Caco-2 (cell line): ENCODE measurements around the gene GPSM1. TPM values are rescaled to one million over a fixed set of nuclear protein-coding genes. Genes with fewer than 3 reads are reported as not detected.

ENCODE experiments used
- BruUV-seq: library from RNA; stranded (reverse); fragments of 400-500 nt; replicated peaks from 2 replicates; lab custom pipeline; 2021; lab: Mats Ljungman, UMichigan
- CTCF ChIA-PET: fragments of 300-600 bp; sonication (Branson Sonifier 250); formaldehyde crosslinking; loops from one replicate; lab custom pipeline; 2022; ENCODE audit warnings: antibody characterized with exemption; lab: Charles Lee
- POLR2A ChIA-PET: fragments of 300-600 bp; sonication (Branson Sonifier 250); formaldehyde crosslinking; loops from one replicate; lab custom pipeline; 2022; ENCODE audit warnings: antibody characterized with exemption; lab: Charles Lee
- DNase-seq, 2 experiments: peaks; one replicate each; pipeline versions ENCODE4 v3.0.0 to v3.0.0-alpha.2; 2020 to 2022
- H3K27me3 ChIP-seq: replicated peaks from 2 replicates; pipeline ENCODE4 v1.6.0; 2011; ENCODE audit warnings: low read length; ENCODE audit not compliant: control insufficient read depth, insufficient read depth
- H3K36me3 ChIP-seq: 2 replicates; pipeline ENCODE4 v1.5.1; 2011; ENCODE audit warnings: low read length; ENCODE audit not compliant: control insufficient read depth, insufficient read depth
- H3K4me1 ChIP-seq: fragments of 250-450 bp; sonication (Bioruptor Pico); 2 replicates; pipeline ENCODE4 v1.5.1; 2020; ENCODE audit warnings: mild to moderate bottlenecking
- H3K4me3 ChIP-seq: 2 replicates; pipeline ENCODE4 v1.5.1; 2011; ENCODE audit warnings: low read depth, mild to moderate bottlenecking, control low read depth, low read length
- H3K9me3 ChIP-seq: fragments of 250-450 bp; sonication (Bioruptor Pico); 2 replicates; pipeline ENCODE4 v1.5.1; 2020; ENCODE audit warnings: mild to moderate bottlenecking, moderate library complexity
- H3K27ac Mint-ChIP-seq: one replicate; pipeline ENCODE4 v1.8.0; 2022; ENCODE audit warnings: mixed read lengths; ENCODE audit not compliant: unreplicated experiment
- H3K27me3 Mint-ChIP-seq: one replicate; pipeline ENCODE4 v1.8.0; 2022; ENCODE audit warnings: mixed read lengths; ENCODE audit not compliant: insufficient read depth, unreplicated experiment
- H3K36me3 Mint-ChIP-seq: one replicate; pipeline ENCODE4 v1.8.0; 2022; ENCODE audit warnings: mild to moderate bottlenecking, mixed read lengths; ENCODE audit not compliant: insufficient read depth, unreplicated experiment
- H3K4me1 Mint-ChIP-seq: one replicate; pipeline ENCODE4 v1.8.0; 2022; ENCODE audit warnings: low read depth, mixed read lengths; ENCODE audit not compliant: unreplicated experiment
- H3K4me3 Mint-ChIP-seq: one replicate; pipeline ENCODE4 v1.8.0; 2022; ENCODE audit warnings: mild to moderate bottlenecking, moderate library complexity, mixed read lengths; ENCODE audit not compliant: unreplicated experiment
- H3K9me3 Mint-ChIP-seq: one replicate; pipeline ENCODE4 v1.8.0; 2022; ENCODE audit warnings: mixed read lengths; ENCODE audit not compliant: unreplicated experiment
- CTCF ChIP-seq, 2 experiments: fragments of 200-600 bp in 1 of 2; IDR thresholded peaks; 1 replicate in 1 of 2; 2 replicates in 1 of 2; pipeline versions ENCODE4 v1.5.1 to v1.8.0; 2011 to 2022; ENCODE audit warnings: antibody characterized with exemption in 1 of 2, control low read depth in 1 of 2, inconsistent platforms in 1 of 2, low read depth in 1 of 2, low read length in 1 of 2, mild to moderate bottlenecking in 1 of 2, moderate library complexity in 1 of 2; ENCODE audit not compliant: insufficient read depth in 1 of 2, severe bottlenecking in 1 of 2, unreplicated experiment in 1 of 2
- intact Hi-C: fragments of 100-400 bp; cut with micrococcal nuclease; formaldehyde crosslinking; loops from one replicate; pipeline ENCODE4 v1.10.0; 2022; ENCODE audit not compliant: unreplicated experiment
- total RNA-seq: library from RNA; stranded (reverse); gene quantifications from 2 replicates; pipeline ENCODE4 v1.2.3, GENCODE V29; 2022

GPSM1 gene
- total RNA-seq, 1 experiment from 2014 or later, result 25.7 TPM

DNA sequence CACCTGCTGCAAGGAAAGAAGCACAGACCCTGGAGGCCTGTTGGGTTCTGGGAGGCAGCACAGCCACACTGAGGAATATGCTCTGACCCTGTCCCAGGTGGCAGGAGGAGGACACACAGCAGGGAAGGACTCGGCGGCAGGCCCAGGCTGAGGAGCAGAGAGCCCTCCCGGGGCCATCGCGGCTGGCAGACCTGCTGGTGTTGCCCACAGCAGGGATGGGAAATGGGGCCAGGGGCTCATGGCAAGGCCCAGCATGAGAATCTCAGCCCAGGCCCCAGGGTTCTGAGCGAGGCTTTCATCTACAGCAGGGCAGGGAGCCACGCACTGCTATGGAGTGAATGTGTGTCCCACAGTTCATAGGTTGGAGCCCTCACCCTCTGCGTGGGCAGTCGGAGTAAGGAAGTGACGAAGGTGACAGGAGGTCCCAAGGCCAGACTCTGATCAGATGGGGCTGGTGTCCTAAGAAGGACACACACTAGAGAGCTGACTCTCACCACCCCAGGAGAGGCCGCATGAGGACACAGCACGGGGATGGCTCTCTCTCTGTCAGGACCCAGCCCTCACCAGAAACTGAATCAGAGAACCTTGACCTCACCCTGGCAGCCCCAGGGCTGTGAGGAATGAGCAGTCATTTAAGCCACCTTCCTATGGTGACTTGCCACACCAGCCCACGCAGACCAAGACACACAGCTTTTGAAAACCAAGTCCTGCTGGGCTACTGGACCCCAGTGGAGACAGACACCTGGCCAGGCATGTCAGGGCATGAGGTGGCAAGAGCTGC is 10.3 kb upstream of the GPSM1 start:
- Histone ChIP-seq H3K27me3 (no peaks in the 10 kb centered on the region), H3K4me1 (no peaks in the 10 kb centered on the region), H3K4me3 (no peak overlapping the region), H3K36me3 (no peaks in the 10 kb centered on the region), H3K9me3 (peaks cover 16% of the 10 kb centered on the region)
- POLR2A ChIA-PET, result no interaction called here
- Mint-ChIP-seq H3K36me3 (peaks cover 12% of the 10 kb centered on the region), H3K27me3 (no peaks in the 10 kb centered on the region), H3K9me3 (peaks cover 24% of the 10 kb centered on the region), H3K4me3 (no peak overlapping the region), H3K27ac (no peak overlapping the region), H3K4me1 (no peaks in the 10 kb centered on the region)
- TF ChIP-seq CTCF (IDR thresholded peaks at IDR 0.05; ENCODE audit: insufficient read depth in 1 of 2, low read depth in 1 of 2, low read length in 1 of 2, severe bottlenecking in 1 of 2, unreplicated experiment in 1 of 2), result no peak
- BruUV-seq, result no TSS peak
- no peak for DNase-seq
- CTCF ChIA-PET, result no interaction called here
- intact Hi-C loops, result no loop called here

GRCh38 chr9:136317695-136318094 is 9.6 kb upstream of the GPSM1 start:
- Mint-ChIP-seq H3K9me3 (peaks cover 24% of the 10 kb centered on the region), H3K27me3 (no peaks in the 10 kb centered on the region), H3K4me1 (no peaks in the 10 kb centered on the region), H3K27ac (no peak overlapping the region), H3K36me3 (peaks cover 12% of the 10 kb centered on the region), H3K4me3 (no peak overlapping the region)
- no peak for TF ChIP-seq CTCF (IDR thresholded peaks at IDR 0.05; ENCODE audit: insufficient read depth in 1 of 2, low read depth in 1 of 2, low read length in 1 of 2, severe bottlenecking in 1 of 2, unreplicated experiment in 1 of 2)
- ChIA-PET POLR2A (no interaction called here), CTCF (no interaction called here)
- no TSS peak for BruUV-seq
- peaks cover 16% of the 10 kb centered on the region for H3K9me3 ChIP-seq
- H3K36me3 ChIP-seq, result no peaks in the 10 kb centered on the region
- no peak overlapping the region for H3K4me3 ChIP-seq
- intact Hi-C loops, result no loop called here
- no peak for DNase-seq
- H3K4me1 ChIP-seq, result no peaks in the 10 kb centered on the region
- H3K27me3 ChIP-seq, result no peaks in the 10 kb centered on the region

DNA sequence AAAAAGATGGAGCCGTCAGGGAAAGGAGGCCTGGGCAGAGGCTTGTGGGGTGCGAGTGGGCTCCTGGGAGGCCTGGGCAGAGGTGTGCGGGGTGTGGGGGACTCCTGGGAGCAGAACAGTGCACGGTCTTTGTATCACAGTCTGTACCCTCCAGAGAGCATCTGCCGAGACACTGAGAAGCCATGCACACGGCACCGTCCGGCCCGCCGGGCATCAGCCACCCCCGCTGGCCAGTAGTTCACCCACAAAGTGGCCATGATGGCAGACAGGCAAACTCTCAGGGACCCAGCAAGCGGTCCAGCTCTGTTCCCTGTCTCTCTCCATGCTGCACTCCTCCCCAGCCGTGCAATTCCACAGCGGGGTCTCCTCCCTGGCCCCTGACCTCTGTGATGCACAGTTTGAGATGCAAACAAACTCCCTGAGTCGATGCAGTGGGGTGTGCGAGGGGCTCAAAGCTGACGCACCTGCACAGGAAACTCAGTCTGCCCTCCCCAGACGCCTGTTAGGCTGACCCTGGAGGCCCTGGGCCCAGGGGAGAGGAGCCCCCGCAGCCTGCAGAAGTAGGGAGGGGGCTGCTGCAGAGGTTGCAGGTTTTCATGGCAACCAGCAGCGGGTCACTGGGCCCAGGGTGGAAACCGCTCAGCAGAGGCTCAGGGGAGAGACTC is 9.1 kb upstream of the GPSM1 start:
- no peak overlapping the region for H3K4me3 Mint-ChIP-seq
- no peak for DNase-seq
- intact Hi-C loops, result no loop called here
- 0 out of 2 replicates have a peak, but pooled peaks cover 1% of the 10 kb centered on the region for H3K4me1 ChIP-seq
- BruUV-seq, result no TSS peak
- H3K4me3 ChIP-seq, result no peak overlapping the region
- H3K27ac Mint-ChIP-seq, result no peak overlapping the region
- no peaks in the 10 kb centered on the region for H3K4me1 Mint-ChIP-seq
- no peak for TF ChIP-seq CTCF (IDR thresholded peaks at IDR 0.05; ENCODE audit: insufficient read depth in 1 of 2, low read depth in 1 of 2, low read length in 1 of 2, severe bottlenecking in 1 of 2, unreplicated experiment in 1 of 2)
- peaks cover 12% of the 10 kb centered on the region for H3K36me3 Mint-ChIP-seq
- H3K9me3 Mint-ChIP-seq, result peaks cover 24% of the 10 kb centered on the region
- ChIA-PET CTCF (no interaction called here), POLR2A (no interaction called here)
- H3K27me3 Mint-ChIP-seq, result no peaks in the 10 kb centered on the region
- H3K9me3 ChIP-seq, result peaks cover 16% of the 10 kb centered on the region
- no peaks in the 10 kb centered on the region for H3K27me3 ChIP-seq
- H3K36me3 ChIP-seq, result no peaks in the 10 kb centered on the region
